ENCODE results near the gene GGT1.
"Not testable (repeated sequence)": the region's sequence is repeated elsewhere in the genome, so short reads cannot be mapped to it uniquely, and the experiment has no call there.

The GGT1 gene

DNA sequence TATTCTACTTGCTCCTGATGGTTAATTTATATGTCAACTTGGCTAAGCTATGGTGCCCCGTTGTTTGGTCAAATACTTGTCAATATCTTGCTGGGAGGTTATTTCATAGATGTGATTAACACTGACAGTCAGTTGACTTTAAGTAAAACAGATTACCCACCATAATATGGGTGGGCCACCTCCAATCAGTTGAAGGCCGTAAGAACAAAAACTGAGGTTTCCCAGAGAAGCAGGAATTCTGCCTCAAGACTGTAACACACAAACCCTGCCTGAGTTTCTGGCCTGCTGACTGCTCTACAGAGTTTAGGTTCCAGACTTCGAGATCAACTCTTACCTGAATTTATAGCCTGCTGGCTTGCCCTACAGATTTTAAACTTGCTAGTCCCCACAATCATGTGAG is 33.5 kb downstream of the GGT1 start:
- not testable (repeated sequence) for H3K9ac ChIP-seq (ENCODE audit: low read length); H3K27ac ChIP-seq (ENCODE audit: low read depth, low read length); H3K27me3 ChIP-seq (ENCODE audit: control insufficient read depth, insufficient read depth, low read length); H3K4me3 ChIP-seq (ENCODE audit: low read length); H3K36me3 ChIP-seq (ENCODE audit: control insufficient read depth, insufficient read depth, low read length); H3K4me1 ChIP-seq (ENCODE audit: control insufficient read depth, insufficient read depth, low read length)

DNA sequence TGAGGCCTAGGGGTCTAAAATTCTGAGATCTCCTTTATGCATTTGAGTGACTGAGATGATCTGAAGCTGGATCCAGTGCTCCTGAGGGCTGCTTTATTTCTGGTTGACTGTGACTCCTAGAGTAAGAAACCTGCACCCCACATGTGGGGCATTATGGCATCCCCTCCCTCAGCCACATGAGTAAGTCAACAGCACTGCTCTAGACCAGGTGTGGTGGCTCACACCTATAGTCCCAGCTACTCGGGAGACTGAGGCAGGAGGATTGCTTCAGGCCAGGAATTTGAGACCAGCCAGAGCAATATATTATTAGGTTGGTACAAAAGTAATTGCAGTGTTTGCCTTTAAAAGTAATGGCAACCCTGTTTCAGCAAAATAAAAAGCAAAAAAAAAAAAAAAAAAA is 39.3 kb downstream of the GGT1 start:
- H3K27me3 ChIP-seq (ENCODE audit: control insufficient read depth, insufficient read depth, low read length); H3K9ac ChIP-seq (ENCODE audit: low read length); H3K27ac ChIP-seq (ENCODE audit: low read depth, low read length); H3K36me3 ChIP-seq (ENCODE audit: control insufficient read depth, insufficient read depth, low read length); H3K4me1 ChIP-seq (ENCODE audit: control insufficient read depth, insufficient read depth, low read length); H3K4me3 ChIP-seq (ENCODE audit: low read length): not testable (repeated sequence)

DNA sequence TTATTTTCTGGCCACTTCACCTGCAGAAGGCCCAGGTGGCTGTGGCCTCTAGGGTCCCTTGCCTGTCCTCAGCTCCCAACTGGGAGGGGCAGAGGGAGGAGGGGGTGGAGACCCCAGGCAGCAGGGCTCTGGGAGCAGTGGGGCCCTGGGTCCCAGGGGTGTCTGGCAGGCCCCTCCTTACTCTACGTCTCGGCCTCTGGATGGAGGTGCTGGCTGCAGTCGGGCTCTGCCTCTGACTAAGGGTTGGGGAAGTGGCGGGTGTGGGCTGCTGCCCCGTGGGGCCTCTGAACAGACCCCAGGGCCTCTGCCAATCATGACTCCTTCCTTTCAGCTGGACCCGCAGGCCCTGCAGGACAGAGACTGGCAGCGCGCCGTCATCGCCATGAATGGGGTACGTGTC is 41.4 kb downstream of the GGT1 start:
- H3K4me1 ChIP-seq (ENCODE audit: control insufficient read depth, insufficient read depth, low read length); H3K9ac ChIP-seq (ENCODE audit: low read length); H3K36me3 ChIP-seq (ENCODE audit: control insufficient read depth, insufficient read depth, low read length); H3K4me3 ChIP-seq (ENCODE audit: low read length); H3K27me3 ChIP-seq (ENCODE audit: control insufficient read depth, insufficient read depth, low read length); H3K27ac ChIP-seq (ENCODE audit: low read depth, low read length): not testable (repeated sequence)

DNA sequence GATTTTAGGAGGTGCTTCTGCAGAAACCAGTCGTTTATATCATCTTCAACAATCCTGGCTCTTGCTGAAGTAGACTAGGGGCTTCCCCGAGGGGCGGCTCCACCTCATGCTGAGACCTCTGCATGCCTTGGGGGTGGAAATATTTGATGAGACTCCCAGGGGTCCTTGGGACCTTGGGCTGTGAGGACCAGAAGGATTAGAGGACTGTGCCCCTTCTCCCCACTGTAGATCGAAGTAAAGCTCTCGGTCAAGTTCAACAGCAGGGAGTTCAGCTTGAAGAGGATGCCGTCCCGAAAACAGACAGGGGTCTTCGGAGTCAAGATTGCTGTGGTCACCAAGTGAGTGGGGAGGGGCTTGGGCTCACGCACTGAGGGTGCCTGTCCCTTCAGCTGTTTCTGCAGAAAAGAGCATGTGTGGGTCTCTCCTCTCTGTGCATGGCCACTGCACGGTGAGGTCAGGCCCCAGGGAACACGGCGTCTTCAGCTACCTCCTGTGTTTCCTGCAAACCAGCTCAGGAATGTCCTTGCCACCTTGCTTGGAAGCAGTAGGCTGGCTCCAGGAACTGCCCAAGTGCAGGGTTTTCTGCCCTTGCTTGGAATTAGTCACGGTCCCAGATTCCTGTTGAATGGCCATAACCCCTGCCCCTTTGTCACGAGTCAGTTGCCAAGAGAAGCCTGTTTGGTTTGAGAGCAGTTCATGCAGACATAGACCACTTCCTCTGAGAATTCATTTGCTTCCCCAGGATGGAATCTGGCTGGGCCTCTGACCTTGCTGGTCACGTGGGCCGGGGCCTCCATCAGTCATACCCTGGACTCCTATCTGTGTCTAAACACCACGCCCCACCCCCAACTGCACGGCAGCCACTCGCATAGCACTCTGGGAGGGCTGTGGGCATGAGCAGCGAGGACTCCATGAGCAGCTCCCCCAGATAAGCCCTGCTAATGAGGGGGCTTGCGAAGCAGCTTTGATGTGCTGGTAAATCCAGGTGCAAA is 42.7 kb downstream of the GGT1 start:
- not testable (repeated sequence) for H3K4me1 ChIP-seq (ENCODE audit: control insufficient read depth, insufficient read depth, low read length); H3K9ac ChIP-seq (ENCODE audit: low read length); H3K27me3 ChIP-seq (ENCODE audit: control insufficient read depth, insufficient read depth, low read length); H3K27ac ChIP-seq (ENCODE audit: low read depth, low read length); H3K4me3 ChIP-seq (ENCODE audit: low read length); H3K36me3 ChIP-seq (ENCODE audit: control insufficient read depth, insufficient read depth, low read length)

DNA sequence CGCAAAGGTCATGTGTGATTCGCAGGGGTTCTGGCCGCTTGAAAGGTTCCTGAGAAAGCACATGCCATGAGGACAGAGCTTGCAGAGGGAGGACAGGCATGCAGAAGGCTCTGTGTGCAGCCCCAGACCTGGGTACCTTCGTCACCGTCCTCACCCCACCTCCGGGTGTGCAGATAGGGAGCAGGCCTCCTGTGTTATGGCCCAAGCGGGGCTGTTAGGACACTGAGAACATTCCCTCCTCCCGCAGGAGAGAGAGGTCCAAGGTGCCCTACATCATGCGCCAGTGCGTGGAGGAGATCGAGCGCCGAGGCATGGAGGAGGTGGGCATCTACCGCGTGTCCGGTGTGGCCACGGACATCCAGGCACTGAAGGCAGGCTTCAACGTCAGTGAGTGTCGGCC is 43.8 kb downstream of the GGT1 start:
- not testable (repeated sequence) for H3K27ac ChIP-seq (ENCODE audit: low read depth, low read length); H3K9ac ChIP-seq (ENCODE audit: low read length)

DNA sequence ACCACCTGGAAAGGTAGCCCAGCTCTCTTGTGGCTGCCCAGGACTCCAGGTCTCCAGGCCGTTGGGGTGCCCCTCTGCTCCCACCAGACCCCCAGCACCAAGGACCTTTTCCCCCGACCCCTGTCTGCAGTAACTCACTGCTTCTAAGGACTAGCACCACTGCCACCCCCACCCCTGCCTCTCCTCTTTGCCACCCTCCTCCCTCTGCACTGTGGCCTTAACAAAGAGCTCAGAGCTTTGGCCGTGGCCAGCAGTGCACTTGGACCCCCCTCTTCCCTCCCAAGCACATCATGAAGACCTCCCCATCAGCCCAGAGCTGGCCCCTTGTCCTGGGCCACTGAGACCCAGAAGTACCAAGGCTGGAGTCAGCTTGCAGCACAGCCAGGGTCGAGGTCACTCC is 46.4 kb downstream of the GGT1 start:
- not testable (repeated sequence) for H3K9ac ChIP-seq (ENCODE audit: low read length); H3K27ac ChIP-seq (ENCODE audit: low read depth, low read length); H3K27me3 ChIP-seq (ENCODE audit: control insufficient read depth, insufficient read depth, low read length); H3K36me3 ChIP-seq (ENCODE audit: control insufficient read depth, insufficient read depth, low read length); H3K4me3 ChIP-seq (ENCODE audit: low read length); H3K4me1 ChIP-seq (ENCODE audit: control insufficient read depth, insufficient read depth, low read length)

More for the DNA sequence above, 43.8 kb downstream of the GGT1 start:
- H3K4me3 ChIP-seq (ENCODE audit: low read length); H3K27me3 ChIP-seq (ENCODE audit: control insufficient read depth, insufficient read depth, low read length); H3K4me1 ChIP-seq (ENCODE audit: control insufficient read depth, insufficient read depth, low read length); H3K36me3 ChIP-seq (ENCODE audit: control insufficient read depth, insufficient read depth, low read length): not testable (repeated sequence)

DNA sequence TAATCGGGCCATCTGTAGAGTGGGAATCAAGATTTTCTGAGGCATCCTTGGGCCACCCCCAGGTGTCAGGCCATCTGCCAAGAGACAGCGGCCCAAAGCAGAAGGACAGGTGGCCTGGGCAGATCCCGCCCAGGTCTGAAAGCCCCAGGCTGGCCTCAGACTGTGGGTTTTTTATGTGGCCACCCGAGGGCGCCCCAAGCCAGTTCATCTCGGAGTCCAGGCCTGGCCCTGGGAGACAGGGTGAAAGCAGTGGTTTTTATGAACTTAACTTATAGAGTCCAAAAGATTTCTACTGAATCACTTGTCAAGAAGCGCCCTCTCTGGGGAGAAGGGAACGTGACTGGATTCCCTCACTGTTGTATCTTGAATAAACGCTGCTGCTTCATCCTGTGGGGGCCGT is 47.9 kb downstream of the GGT1 start:
- not testable (repeated sequence) for H3K27ac ChIP-seq (ENCODE audit: low read depth, low read length); H3K4me1 ChIP-seq (ENCODE audit: control insufficient read depth, insufficient read depth, low read length); H3K4me3 ChIP-seq (ENCODE audit: low read length); H3K9ac ChIP-seq (ENCODE audit: low read length); H3K27me3 ChIP-seq (ENCODE audit: control insufficient read depth, insufficient read depth, low read length); H3K36me3 ChIP-seq (ENCODE audit: control insufficient read depth, insufficient read depth, low read length)

DNA sequence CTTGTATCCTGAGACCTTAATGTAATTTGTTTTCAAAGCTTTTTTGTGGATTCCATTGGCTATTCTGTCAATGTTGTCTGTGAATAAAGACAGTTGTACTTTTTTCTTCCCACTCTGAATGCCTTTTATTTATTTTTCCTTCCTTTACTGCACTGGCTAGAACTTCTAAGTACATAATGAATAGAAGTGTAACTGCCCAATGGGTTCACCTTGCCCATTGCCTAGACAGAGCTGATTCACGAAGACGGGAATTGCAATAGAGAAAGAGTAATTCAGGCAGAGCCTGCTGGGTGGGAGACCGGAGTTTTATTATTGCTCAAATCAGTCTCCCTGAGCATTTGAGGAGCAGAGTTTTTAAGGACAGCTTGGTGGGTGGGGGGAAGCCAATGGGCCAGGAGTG is 62.4 kb downstream of the GGT1 start:
- not testable (repeated sequence) for H3K4me1 ChIP-seq (ENCODE audit: control insufficient read depth, insufficient read depth, low read length); H3K9ac ChIP-seq (ENCODE audit: low read length); H3K27me3 ChIP-seq (ENCODE audit: control insufficient read depth, insufficient read depth, low read length); H3K4me3 ChIP-seq (ENCODE audit: low read length); H3K27ac ChIP-seq (ENCODE audit: low read depth, low read length); H3K36me3 ChIP-seq (ENCODE audit: control insufficient read depth, insufficient read depth, low read length)

DNA sequence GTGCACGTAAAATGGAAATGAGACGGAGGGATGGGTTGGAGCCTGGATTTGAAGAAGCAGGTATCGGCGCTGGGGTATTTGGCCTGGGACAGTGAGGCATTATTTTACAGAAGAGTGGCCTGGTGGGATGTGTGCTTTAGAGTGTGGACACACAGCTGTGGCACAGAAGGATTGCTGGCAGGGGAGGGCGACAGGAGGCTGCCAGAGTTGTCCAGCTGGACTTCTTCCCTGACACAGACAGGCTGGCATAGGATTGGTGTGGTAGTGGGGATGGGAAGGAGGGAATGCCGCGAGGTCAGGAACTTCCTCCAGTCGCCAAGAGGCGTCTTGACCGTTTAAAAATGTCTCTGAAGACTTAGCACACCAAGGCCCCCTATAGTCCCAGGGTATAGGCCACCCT is 64.9 kb downstream of the GGT1 start:
- not testable (repeated sequence) for H3K27ac ChIP-seq (ENCODE audit: low read depth, low read length); H3K36me3 ChIP-seq (ENCODE audit: control insufficient read depth, insufficient read depth, low read length); H3K27me3 ChIP-seq (ENCODE audit: control insufficient read depth, insufficient read depth, low read length); H3K4me3 ChIP-seq (ENCODE audit: low read length); H3K9ac ChIP-seq (ENCODE audit: low read length); H3K4me1 ChIP-seq (ENCODE audit: control insufficient read depth, insufficient read depth, low read length)

DNA sequence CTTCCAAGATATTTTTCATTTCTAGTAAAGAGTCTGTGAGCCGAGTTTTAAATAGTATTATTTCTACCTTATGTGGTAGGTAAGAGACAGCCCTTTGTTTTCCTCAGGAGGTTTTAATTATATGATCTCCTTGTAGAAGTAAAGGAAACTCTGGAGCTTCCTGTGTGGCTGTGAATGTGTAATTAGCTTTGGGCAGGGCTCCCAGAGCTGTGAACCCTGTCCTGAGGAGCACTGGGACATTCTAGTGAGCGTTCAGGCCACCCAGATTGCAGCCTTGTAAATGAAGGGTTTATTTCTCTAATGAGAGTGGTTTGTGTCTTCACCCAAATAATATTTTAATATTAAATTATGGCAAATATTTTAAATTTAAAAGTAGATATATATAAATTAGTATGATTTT is 69.5 kb downstream of the GGT1 start:
- not testable (repeated sequence) for H3K9ac ChIP-seq (ENCODE audit: low read length); H3K4me1 ChIP-seq (ENCODE audit: control insufficient read depth, insufficient read depth, low read length); H3K4me3 ChIP-seq (ENCODE audit: low read length); H3K27ac ChIP-seq (ENCODE audit: low read depth, low read length); H3K27me3 ChIP-seq (ENCODE audit: control insufficient read depth, insufficient read depth, low read length); H3K36me3 ChIP-seq (ENCODE audit: control insufficient read depth, insufficient read depth, low read length)

Data from rectal smooth muscle tissue (tissue), 1 donor.